HepG2 (cell line): ENCODE data around the gene NEK6. TPM values are rescaled to one million over a fixed set of nuclear protein-coding genes. Genes with fewer than 3 reads are reported as not detected.

Experiments used
- ATAC-seq: fragments of 200-7000 bp; cut with Tn5 transposase; 3 replicates; pipeline ENCODE4 v1.9.1; 2020; ENCODE audit warnings: mild to moderate bottlenecking, moderate library complexity
- BruUV-seq: library from RNA; stranded (reverse); fragments of 400-500 nt; replicated peaks from 2 replicates; lab custom pipeline; 2021; lab: Mats Ljungman, UMichigan
- CTCF ChIA-PET: fragments of 300-600 bp; formaldehyde crosslinking; extraction: SDS; loops from one replicate; lab custom pipeline; 2021; ENCODE audit warnings: low total read pairs, inconsistent platforms, low intra/inter-chr PET ratio; lab: Yijun Ruan, JAX
- POLR2A ChIA-PET: fragments of 350-600 bp; sonication (Branson Sonifier 250); formaldehyde crosslinking; loops from one replicate; lab custom pipeline; 2020; ENCODE audit warnings: antibody characterized with exemption, inconsistent platforms; lab: Yijun Ruan, JAX
- DNase-seq: peaks from one replicate; pipeline ENCODE4 v3.0.0-alpha.2; 2015; ENCODE audit warnings: low spot score
- FAIRE-seq: peaks from 3 replicates; lab custom pipeline; 2011; peaks lifted over from hg19 to GRCh38; lab: Jason Lieb, UNC
- H2AFZ ChIP-seq: one replicate; pipeline ENCODE4 v1.6.1; 2011; ENCODE audit warnings: low read length, inconsistent platforms
- H3K27ac ChIP-seq: fragments of 300-600 bp; 3 replicates; pipeline ENCODE4 v1.8.0; 2011; ENCODE audit warnings: mixed run types, mild to moderate bottlenecking, mixed read lengths, low read length, inconsistent platforms; ENCODE audit not compliant: insufficient read depth; ENCODE audit errors: extremely low read length
- H3K27me3 ChIP-seq, 2 experiments: fragments of 200-600 bp in 1 of 2; 2 replicates in 1 of 2; 3 replicates in 1 of 2; pipeline versions ENCODE4 v1.6.0 to v1.8.0; 2011; ENCODE audit warnings: low read length in 2 of 2, mild to moderate bottlenecking in 2 of 2, moderate library complexity in 2 of 2, inconsistent platforms in 1 of 2; ENCODE audit not compliant: insufficient read depth in 2 of 2, control insufficient read depth in 1 of 2
- H3K36me3 ChIP-seq, 2 experiments: fragments of 200-600 bp in 1 of 2; replicated peaks in 1 of 2; 2 replicates in 1 of 2; 3 replicates in 1 of 2; pipeline versions ENCODE4 v1.5.1 to v1.8.0; 2011; ENCODE audit warnings: low read length in 2 of 2, inconsistent platforms in 1 of 2; ENCODE audit not compliant: insufficient read depth in 2 of 2, control insufficient read depth in 1 of 2
- H3K4me1 ChIP-seq: 2 replicates; pipeline ENCODE4 v1.5.1; 2012; ENCODE audit warnings: low read length, inconsistent platforms; ENCODE audit not compliant: insufficient read depth
- H3K4me2 ChIP-seq: 2 replicates; pipeline ENCODE4 v1.6.0; 2011; ENCODE audit warnings: low read depth, low read length, inconsistent platforms
- H3K4me3 ChIP-seq, 3 experiments: fragments of 200-600 bp in 1 of 3; sonication (generic), shearing (Covaris generic) in 1 of 3; replicated peaks in 1 of 3; 2 replicates each; pipeline ENCODE4 v1.5.1; 2011 to 2016; ENCODE audit warnings: low read length in 3 of 3, inconsistent platforms in 2 of 3, low read depth in 2 of 3, mild to moderate bottlenecking in 2 of 3, control low read depth in 1 of 3, mixed read lengths in 1 of 3; ENCODE audit not compliant: insufficient read depth in 1 of 3
- H3K79me2 ChIP-seq: one replicate; pipeline ENCODE4 v1.6.1; 2011; ENCODE audit warnings: low read length, inconsistent platforms; ENCODE audit not compliant: insufficient read depth
- H3K9ac ChIP-seq: 2 replicates; pipeline ENCODE4 v1.6.0; 2011; ENCODE audit warnings: mild to moderate bottlenecking, low read depth, low read length, inconsistent platforms; ENCODE audit not compliant: insufficient read depth
- H3K9me3 ChIP-seq: 2 replicates; pipeline ENCODE4 v1.5.1; 2012; ENCODE audit warnings: mild to moderate bottlenecking, low read length
- H4K20me1 ChIP-seq: 2 replicates; pipeline ENCODE4 v1.6.0; 2011; ENCODE audit warnings: inconsistent platforms, mild to moderate bottlenecking, low read length, moderate library complexity; ENCODE audit not compliant: insufficient read depth
- ATRX ChIP-seq: sonication (generic); formaldehyde crosslinking; IDR thresholded peaks from 2 replicates; pipeline ENCODE4 v1.4.0; 2020; ENCODE audit warnings: missing genetic modification reagents, borderline replicate concordance
- ELK4 ChIP-seq: sonication (generic); formaldehyde crosslinking; IDR thresholded peaks from 2 replicates; pipeline ENCODE4 v1.9.0; 2021; ENCODE audit warnings: missing genetic modification reagents, borderline replicate concordance
- HNRNPH1 ChIP-seq: fragments of 200-400 bp; formaldehyde crosslinking; optimal IDR thresholded peaks from 2 replicates; pipeline ENCODE3; 2017; ENCODE audit warnings: mild to moderate bottlenecking, low read depth, low read length
- MNT ChIP-seq: fragments of 450-650 bp; IDR thresholded peaks from 2 replicates; pipeline ENCODE4 v1.6.1; 2016
- PAX8 ChIP-seq: sonication (generic); formaldehyde crosslinking; IDR thresholded peaks from 2 replicates; pipeline ENCODE4 v1.8.0; 2022; ENCODE audit warnings: mild to moderate bottlenecking, missing genetic modification reagents, borderline replicate concordance
- RARA ChIP-seq: IDR thresholded peaks from 2 replicates; pipeline ENCODE4 v1.6.1; 2016; ENCODE audit warnings: missing genetic modification reagents, missing compliant biosample characterization
- THAP8 ChIP-seq: sonication (generic); formaldehyde crosslinking; IDR thresholded peaks from 2 replicates; pipeline ENCODE4 v1.5.1; 2020; ENCODE audit warnings: missing genetic modification reagents, mild to moderate bottlenecking, borderline replicate concordance
- XBP1 ChIP-seq: sonication (generic); formaldehyde crosslinking; IDR thresholded peaks from 2 replicates; pipeline ENCODE4 v1.5.0; 2020; ENCODE audit warnings: missing genetic modification reagents
- ZNF501 ChIP-seq: sonication (generic); formaldehyde crosslinking; IDR thresholded peaks from 2 replicates; pipeline ENCODE4 v1.5.1; 2020; ENCODE audit warnings: mild to moderate bottlenecking, moderate library complexity, missing genetic modification reagents
- ZNF781 ChIP-seq: sonication (generic); formaldehyde crosslinking; IDR thresholded peaks from 2 replicates; pipeline ENCODE4 v1.5.1; 2020; ENCODE audit warnings: borderline replicate concordance, mild to moderate bottlenecking, missing genetic modification reagents; ENCODE audit errors: not compliant biosample characterization
- WGBS: methylation state at CpG from one replicate; pipeline ENCODE4 v1.1.6; 2017; ENCODE audit warnings: low lambda C conversion rate; 5-methylcytosine and 5-hydroxymethylcytosine counted together
- in situ Hi-C: cut with HindIII; loops from 2 replicates; pipeline ENCODE4 v1.10.0; 2017; ENCODE audit warnings: low pct_unique_long_range_greater_than_20kb; ENCODE audit not compliant: extremely low pct_ligation_motif_present
- intact Hi-C: fragments of 100-400 bp; cut with micrococcal nuclease; formaldehyde crosslinking; loops from one replicate; pipeline ENCODE4 v1.10.0; 2022; ENCODE audit not compliant: unreplicated experiment
- polyA plus RNA-seq, 8 experiments: library from polyadenylated mRNA; depleted of rRNA in 3 of 8; stranded (reverse) in 7 of 8; unstranded in 1 of 8; fragments of >200 nt; fragmentation: Illumina TruSeq in 4 of 8; extraction: Trizol in 4 of 8; gene quantifications; 2 replicates each; pipeline versions ENCODE4 v1.2.1 to v1.2.3, GENCODE V29; 2011 to 2016; ENCODE audit warnings: low read depth in 4 of 8, missing spikeins in 1 of 8, mixed read lengths in 1 of 8; ENCODE audit not compliant: insufficient read depth in 1 of 8
- total RNA-seq, 5 experiments: library from RNA; depleted of rRNA; stranded (reverse); fragments of >200 nt; fragmentation: Illumina TruSeq; extraction: Trizol; gene quantifications; 2 replicates each; pipeline ENCODE4 v1.2.3, GENCODE V29; 2016; ENCODE audit warnings: low read depth in 1 of 5

Gene NEK6
- total and polyA plus RNA-seq, 2 of the 13 experiments (the other 11 are each of a cell fraction or from before 2014, with no cell fraction given), result 30.4 to 119 TPM

- CTCF ChIA-PET, result no interaction called here
- H3K27ac ChIP-seq, result no peak overlapping the region
- ATAC-seq, result no peak
- no peak overlapping the region for H3K4me2 ChIP-seq
- H3K79me2 ChIP-seq, result no peaks in the 10 kb centered on the region
- intact Hi-C loops (no loop called here), in situ Hi-C loops (no loop called here)
- WGBS, result 46% methylated on average over 5 of the region's 11 CpGs
- no peak overlapping the region for H3K4me3 ChIP-seq
- H3K9ac ChIP-seq, result no peak overlapping the region
- peaks cover 2 to 3% of the 10 kb centered on the region in 2 experiments; a peak in 2 of 5 replicates for H3K27me3 ChIP-seq
- H2AFZ ChIP-seq, result no peak overlapping the region
- no peaks in the 10 kb centered on the region for H3K9me3 ChIP-seq
- DNase-seq, result no peak
- POLR2A ChIA-PET, result no interaction called here
- no peaks in the 10 kb centered on the region for H3K36me3 ChIP-seq
- H4K20me1 ChIP-seq, result no peaks in the 10 kb centered on the region
- no TSS peak for BruUV-seq
- FAIRE-seq, result no peak
- peaks cover 32% of the 10 kb centered on the region for H3K4me1 ChIP-seq
- TF ChIP-seq ATRX (CRISPR knock-in tag) (no peak), MNT (0 out of 2 replicates have a peak, but pooled peaks have one; percentile 27), ZNF501 (no peak)
- TF ChIP-seq, all 625 proteins: peak for 1
Observed at GRCh38 chr9:124214596-124215367, 43.0 kb upstream of the NEK6 start.

- H3K4me1 ChIP-seq, result peaks cover 36% of the 10 kb centered on the region
- H3K4me3 ChIP-seq, result no peak overlapping the region
- in situ Hi-C loops (no loop called here), intact Hi-C loops (no loop called here)
- H2AFZ ChIP-seq, result no peak overlapping the region
- H4K20me1 ChIP-seq, result no peaks in the 10 kb centered on the region
- 51% methylated on average over 6 of the region's 6 CpGs for WGBS
- H3K79me2 ChIP-seq, result no peaks in the 10 kb centered on the region
- CTCF ChIA-PET, result no interaction called here
- ATAC-seq (no peak), DNase-seq (no peak), FAIRE-seq (no peak)
- POLR2A ChIA-PET, result no interaction called here
- no peak overlapping the region for H3K9ac ChIP-seq
- peaks cover 2 to 3% of the 10 kb centered on the region in 2 experiments; a peak in 2 of 5 replicates for H3K27me3 ChIP-seq
- H3K4me2 ChIP-seq, result no peak overlapping the region
- H3K9me3 ChIP-seq, result no peaks in the 10 kb centered on the region
- no TSS peak for BruUV-seq
- H3K36me3 ChIP-seq, result no peaks in the 10 kb centered on the region
- H3K27ac ChIP-seq, result no peak overlapping the region
- TF ChIP-seq ELK4 (CRISPR knock-in tag), result no peak
- no peak for TF ChIP-seq RARA (CRISPR knock-in tag)
- TF ChIP-seq THAP8 (CRISPR knock-in tag), result no peak
- TF ChIP-seq HNRNPH1, result no peak
- no peak for TF ChIP-seq ZNF781
- no peak for TF ChIP-seq PAX8 (CRISPR knock-in tag)
- TF ChIP-seq XBP1 (CRISPR knock-in tag), result no peak
Observed at GRCh38 chr9:124215368-124215910, 42.3 kb upstream of the NEK6 start.
